Ovary (tissue), 3 donors: ENCODE measurements around the gene METTL13.

Source experiments
- POLR2A ChIP-seq: fragments of 450-650 bp; IDR thresholded peaks from one replicate; pipeline ENCODE4 v1.6.1; 2017; ENCODE audit warnings: antibody characterized with exemption, mild to moderate bottlenecking, moderate library complexity
- TF ChIP-seq, protein P1 (sequence below), 3 donors: fragments of 450-650 bp in 2 of 3; fragments of 200-600 bp in 1 of 3; IDR thresholded peaks; one replicate each; pipeline versions ENCODE4 v1.5.1 to v1.8.0; 2016 to 2022; ENCODE audit warnings: antibody characterized with exemption in 3 of 3, mild to moderate bottlenecking in 1 of 3
- donor health status: DM: no; HTN: no; CAD: no.

GRCh38 chr1:171816300-171816901 lies 34.9 kb downstream of the METTL13 start:
- TF ChIP-seq, protein P1, sequence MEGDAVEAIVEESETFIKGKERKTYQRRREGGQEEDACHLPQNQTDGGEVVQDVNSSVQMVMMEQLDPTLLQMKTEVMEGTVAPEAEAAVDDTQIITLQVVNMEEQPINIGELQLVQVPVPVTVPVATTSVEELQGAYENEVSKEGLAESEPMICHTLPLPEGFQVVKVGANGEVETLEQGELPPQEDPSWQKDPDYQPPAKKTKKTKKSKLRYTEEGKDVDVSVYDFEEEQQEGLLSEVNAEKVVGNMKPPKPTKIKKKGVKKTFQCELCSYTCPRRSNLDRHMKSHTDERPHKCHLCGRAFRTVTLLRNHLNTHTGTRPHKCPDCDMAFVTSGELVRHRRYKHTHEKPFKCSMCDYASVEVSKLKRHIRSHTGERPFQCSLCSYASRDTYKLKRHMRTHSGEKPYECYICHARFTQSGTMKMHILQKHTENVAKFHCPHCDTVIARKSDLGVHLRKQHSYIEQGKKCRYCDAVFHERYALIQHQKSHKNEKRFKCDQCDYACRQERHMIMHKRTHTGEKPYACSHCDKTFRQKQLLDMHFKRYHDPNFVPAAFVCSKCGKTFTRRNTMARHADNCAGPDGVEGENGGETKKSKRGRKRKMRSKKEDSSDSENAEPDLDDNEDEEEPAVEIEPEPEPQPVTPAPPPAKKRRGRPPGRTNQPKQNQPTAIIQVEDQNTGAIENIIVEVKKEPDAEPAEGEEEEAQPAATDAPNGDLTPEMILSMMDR (IDR thresholded peaks at IDR 0.05): no peak
- TF ChIP-seq POLR2A: no peak
